Mesothelial cell of epicardium (in vitro differentiated cells): ENCODE results near the gene TXNDC5. TPM values are rescaled to one million over a fixed set of nuclear protein-coding genes. Genes with fewer than 3 reads are reported as not detected.

ENCODE experiments used
- DNase-seq, 2 experiments: peaks; one replicate each; pipeline ENCODE4 v3.0.0; 2021; ENCODE audit warnings: low spot score in 2 of 2; ENCODE audit not compliant: unreplicated experiment in 2 of 2
- H3K27ac Mint-ChIP-seq: 2 replicates; pipeline ENCODE4 v1.8.0; 2021; ENCODE audit warnings: mixed read lengths
- H3K27me3 Mint-ChIP-seq: 2 replicates; pipeline ENCODE4 v1.8.0; 2021; ENCODE audit warnings: low read depth, mixed read lengths
- H3K36me3 Mint-ChIP-seq: 2 replicates; pipeline ENCODE4 v1.8.0; 2021; ENCODE audit warnings: mixed read lengths
- H3K4me1 Mint-ChIP-seq: 2 replicates; pipeline ENCODE4 v1.8.0; 2021; ENCODE audit warnings: mixed read lengths
- H3K4me3 Mint-ChIP-seq: 2 replicates; pipeline ENCODE4 v1.8.0; 2021; ENCODE audit warnings: mild to moderate bottlenecking, moderate library complexity, mixed read lengths
- H3K9me3 Mint-ChIP-seq: 2 replicates; pipeline ENCODE4 v1.8.0; 2021; ENCODE audit warnings: mixed read lengths
- total RNA-seq: library from RNA; stranded (reverse); gene quantifications from 3 replicates; pipeline ENCODE4 v1.2.1, GENCODE V29; 2021
- TF ChIP-seq, protein P1 (sequence below): fragments of 200-600 bp; sonication (generic); IDR thresholded peaks from one replicate; pipeline ENCODE4 v1.5.0; 2021; ENCODE audit warnings: antibody characterized with exemption; ENCODE audit not compliant: unreplicated experiment

Gene TXNDC5
- total RNA-seq, 1 donor from 2014 or later, result 120 TPM

DNA sequence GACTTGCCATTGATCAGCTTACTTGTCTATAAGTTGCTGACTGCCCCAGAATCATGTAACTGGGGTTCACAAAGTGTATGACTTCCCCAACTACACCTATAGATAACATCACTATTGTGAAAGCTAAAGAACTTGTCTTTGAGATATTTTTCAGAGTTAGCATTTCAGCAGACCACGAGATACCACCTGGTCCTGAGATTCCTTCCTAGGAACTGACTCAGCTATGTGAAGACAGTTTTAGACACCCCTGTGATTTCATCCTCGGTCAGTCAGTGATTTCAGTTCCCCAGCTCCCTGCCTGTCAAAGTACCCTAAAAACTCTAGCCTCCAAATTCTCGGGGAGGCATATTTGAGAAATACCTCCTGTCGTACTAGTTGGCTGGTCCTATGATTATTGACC, 62.4 kb downstream of the TXNDC5 start:
- no peak for DNase-seq
- Mint-ChIP-seq H3K4me1 (no peaks in the 10 kb centered on the region), H3K27ac (no peak overlapping the region), H3K9me3 (peaks cover 40% of the 10 kb centered on the region), H3K36me3 (peaks cover 1% of the 10 kb centered on the region), H3K27me3 (no peaks in the 10 kb centered on the region), H3K4me3 (no peak overlapping the region)
- TF ChIP-seq, protein P1, sequence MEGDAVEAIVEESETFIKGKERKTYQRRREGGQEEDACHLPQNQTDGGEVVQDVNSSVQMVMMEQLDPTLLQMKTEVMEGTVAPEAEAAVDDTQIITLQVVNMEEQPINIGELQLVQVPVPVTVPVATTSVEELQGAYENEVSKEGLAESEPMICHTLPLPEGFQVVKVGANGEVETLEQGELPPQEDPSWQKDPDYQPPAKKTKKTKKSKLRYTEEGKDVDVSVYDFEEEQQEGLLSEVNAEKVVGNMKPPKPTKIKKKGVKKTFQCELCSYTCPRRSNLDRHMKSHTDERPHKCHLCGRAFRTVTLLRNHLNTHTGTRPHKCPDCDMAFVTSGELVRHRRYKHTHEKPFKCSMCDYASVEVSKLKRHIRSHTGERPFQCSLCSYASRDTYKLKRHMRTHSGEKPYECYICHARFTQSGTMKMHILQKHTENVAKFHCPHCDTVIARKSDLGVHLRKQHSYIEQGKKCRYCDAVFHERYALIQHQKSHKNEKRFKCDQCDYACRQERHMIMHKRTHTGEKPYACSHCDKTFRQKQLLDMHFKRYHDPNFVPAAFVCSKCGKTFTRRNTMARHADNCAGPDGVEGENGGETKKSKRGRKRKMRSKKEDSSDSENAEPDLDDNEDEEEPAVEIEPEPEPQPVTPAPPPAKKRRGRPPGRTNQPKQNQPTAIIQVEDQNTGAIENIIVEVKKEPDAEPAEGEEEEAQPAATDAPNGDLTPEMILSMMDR, result no peak

DNA sequence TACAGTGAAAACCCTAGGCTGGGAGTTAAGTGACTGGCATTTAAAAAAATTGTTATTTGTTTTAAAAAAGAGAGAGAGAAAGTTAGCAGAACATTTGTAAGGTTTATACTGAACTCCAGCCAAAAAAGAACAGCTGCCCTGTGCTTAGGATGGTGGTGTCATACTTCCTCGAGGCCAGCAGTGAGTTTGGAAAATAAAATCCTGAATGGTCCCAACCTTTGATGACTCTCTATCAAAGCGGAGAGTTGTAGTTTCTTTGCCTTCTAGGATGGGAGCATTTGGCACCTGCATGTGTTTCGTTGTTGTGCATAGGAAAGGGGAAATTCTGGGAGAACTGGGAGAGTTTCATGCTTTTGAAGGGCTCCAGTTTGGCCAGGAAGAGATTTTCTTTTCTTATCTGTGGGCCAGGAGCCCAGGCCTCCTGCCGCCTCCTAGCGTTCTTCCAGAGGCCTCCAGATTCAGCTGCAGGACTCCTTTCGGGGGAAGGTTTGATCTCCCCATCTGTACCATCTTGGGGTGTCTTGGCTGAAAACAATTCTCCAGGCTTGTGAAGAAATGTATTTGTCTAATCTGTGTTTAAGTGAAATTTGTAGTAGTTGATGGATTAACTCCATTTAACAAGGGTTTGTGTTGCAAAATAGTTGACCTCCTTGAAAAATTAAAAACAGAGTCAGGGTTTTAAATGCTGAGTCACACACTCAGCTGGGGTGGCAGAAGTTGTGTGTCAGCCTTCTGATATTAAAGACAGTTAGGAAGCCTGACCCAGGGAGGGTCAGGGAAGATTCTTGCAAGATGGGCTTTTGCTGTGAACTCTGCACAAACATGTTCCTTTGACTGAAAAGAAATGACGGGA, 63.4 kb downstream of the TXNDC5 start:
- TF ChIP-seq, protein P1, result no peak
- no peaks in the 10 kb centered on the region for H3K4me1 Mint-ChIP-seq
- H3K4me3 Mint-ChIP-seq, result no peak overlapping the region
- H3K9me3 Mint-ChIP-seq, result peaks cover 33% of the 10 kb centered on the region
- DNase-seq, result no peak
- no peak overlapping the region for H3K27ac Mint-ChIP-seq
- H3K36me3 Mint-ChIP-seq, result no peaks in the 10 kb centered on the region
- H3K27me3 Mint-ChIP-seq, result no peaks in the 10 kb centered on the region

DNA sequence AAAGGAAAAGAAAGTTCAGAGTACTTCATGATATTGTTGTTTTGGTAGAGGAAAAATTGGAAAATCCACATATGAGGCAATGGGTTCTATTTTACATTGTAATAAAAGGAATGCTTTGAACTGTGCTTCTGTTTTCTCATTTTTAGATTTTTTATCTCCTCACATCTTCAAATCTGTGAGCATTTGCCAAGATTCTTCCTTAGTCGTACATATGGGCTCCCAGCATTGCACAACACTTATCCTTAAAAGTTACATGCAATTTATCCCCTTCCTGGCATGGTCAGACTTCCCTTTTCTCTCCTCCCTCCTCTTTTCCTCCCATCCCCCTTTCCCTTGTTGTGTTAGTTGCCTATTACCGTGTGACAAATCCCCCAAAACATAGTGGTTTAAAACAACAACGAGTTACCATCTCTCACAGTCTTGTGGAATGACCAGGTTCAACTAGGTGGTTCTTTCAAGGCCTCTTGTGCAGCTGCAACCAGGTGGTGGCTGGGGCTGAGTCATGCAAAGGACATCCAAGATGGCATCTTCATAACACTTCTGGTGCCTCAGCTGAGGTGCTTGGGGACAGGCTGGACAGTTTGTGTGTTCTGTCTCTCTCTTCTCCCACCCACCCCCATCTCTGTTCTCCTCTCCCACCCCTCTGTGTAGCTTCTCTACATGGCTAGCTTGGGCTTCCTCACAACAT, 68.7 kb downstream of the TXNDC5 start:
- no peak for DNase-seq
- TF ChIP-seq, protein P1, result no peak
- Mint-ChIP-seq H3K27me3 (no peaks in the 10 kb centered on the region), H3K27ac (no peak overlapping the region), H3K4me3 (no peak overlapping the region), H3K9me3 (no peaks in the 10 kb centered on the region), H3K36me3 (no peaks in the 10 kb centered on the region), H3K4me1 (no peaks in the 10 kb centered on the region)

DNA sequence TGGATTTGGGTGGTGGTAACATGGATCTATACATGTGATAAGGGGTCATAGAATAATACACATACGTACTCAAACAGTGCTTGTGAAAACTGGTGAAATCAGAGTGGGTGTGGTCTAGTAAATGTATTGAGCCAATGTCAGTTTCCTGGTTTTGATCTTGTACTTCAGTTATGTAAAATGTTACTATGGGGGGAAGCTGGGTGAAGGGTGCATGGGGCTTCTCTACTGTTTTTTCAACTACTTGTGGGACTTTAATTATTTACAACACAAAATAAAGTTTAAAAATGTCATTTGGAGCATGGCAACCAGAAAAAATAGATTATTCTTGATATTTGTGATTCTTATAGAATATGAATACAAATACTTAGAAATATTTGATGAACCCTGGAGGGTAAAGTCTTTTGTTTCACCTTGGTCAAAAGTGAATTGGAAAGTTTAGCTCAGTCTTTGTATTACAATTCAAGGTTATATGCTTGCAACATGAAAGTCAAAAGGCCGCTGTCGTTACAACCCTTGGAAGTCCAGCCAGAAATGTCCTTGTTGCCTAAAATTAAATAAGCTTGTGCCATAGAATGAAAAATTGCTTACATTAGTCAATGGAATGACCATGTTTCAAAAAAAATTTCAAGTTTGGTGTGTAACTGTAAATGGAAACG, 74.1 kb downstream of the TXNDC5 start:
- peaks cover 2% of the 10 kb centered on the region for H3K27me3 Mint-ChIP-seq
- H3K4me3 Mint-ChIP-seq, result no peak overlapping the region
- no peak for DNase-seq
- H3K9me3 Mint-ChIP-seq, result no peaks in the 10 kb centered on the region
- no peaks in the 10 kb centered on the region for H3K36me3 Mint-ChIP-seq
- H3K27ac Mint-ChIP-seq, result no peak overlapping the region
- peaks cover 5% of the 10 kb centered on the region for H3K4me1 Mint-ChIP-seq
- TF ChIP-seq, protein P1, result no peak

DNA sequence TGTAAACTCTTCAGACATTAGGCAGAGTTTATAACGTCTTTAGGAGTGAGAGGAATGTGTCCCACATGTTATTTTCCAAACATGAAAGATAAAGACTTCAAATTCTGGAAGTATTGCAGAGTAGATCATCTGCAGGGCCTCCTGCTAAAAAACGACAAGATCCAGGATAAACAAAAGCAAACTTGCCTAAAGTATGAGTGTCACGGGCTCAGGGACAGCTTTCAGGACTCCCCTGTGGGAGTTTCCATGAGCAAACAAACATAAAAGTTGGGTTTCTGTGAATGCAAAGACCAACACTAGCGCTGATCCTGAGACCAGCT, 76.9 kb downstream of the TXNDC5 start:
- Mint-ChIP-seq H3K4me1 (peaks cover 5% of the 10 kb centered on the region), H3K27me3 (peaks cover 5% of the 10 kb centered on the region)

More for the DNA sequence above, 76.9 kb downstream of the TXNDC5 start:
- H3K4me3 Mint-ChIP-seq, result no peak overlapping the region
- TF ChIP-seq, protein P1, result no peak
- peaks cover 3% of the 10 kb centered on the region for H3K9me3 Mint-ChIP-seq
- H3K36me3 Mint-ChIP-seq, result no peaks in the 10 kb centered on the region
- no peak for DNase-seq
- no peak overlapping the region for H3K27ac Mint-ChIP-seq
